ENCODE measurements around the gene FBXW12.

- TF ChIP-seq MAX (CRISPR knock-in tag; IDR thresholded peaks at IDR 0.05) (no peak), ZNF317 (CRISPR knock-in tag; IDR thresholded peaks at IDR 0.05; ENCODE audit: borderline replicate concordance, low read depth) (no peak), TCF7 (CRISPR knock-in tag; IDR thresholded peaks at IDR 0.05; ENCODE audit: low read depth) (no peak), PREB (CRISPR knock-in tag; IDR thresholded peaks at IDR 0.05; ENCODE audit: borderline replicate concordance) (no peak), CREM (CRISPR knock-in tag; IDR thresholded peaks at IDR 0.05) (no peak), FOXK1 (CRISPR knock-in tag; IDR thresholded peaks at IDR 0.05) (no peak), ATF2 (CRISPR knock-in tag; IDR thresholded peaks at IDR 0.05; ENCODE audit: borderline replicate concordance, low read depth) (no peak), HMGA2 (CRISPR knock-in tag; IDR thresholded peaks at IDR 0.05) (no peak), RORB (CRISPR knock-in tag; IDR thresholded peaks at IDR 0.05) (no peak)
- TF ChIP-seq, protein P1, sequence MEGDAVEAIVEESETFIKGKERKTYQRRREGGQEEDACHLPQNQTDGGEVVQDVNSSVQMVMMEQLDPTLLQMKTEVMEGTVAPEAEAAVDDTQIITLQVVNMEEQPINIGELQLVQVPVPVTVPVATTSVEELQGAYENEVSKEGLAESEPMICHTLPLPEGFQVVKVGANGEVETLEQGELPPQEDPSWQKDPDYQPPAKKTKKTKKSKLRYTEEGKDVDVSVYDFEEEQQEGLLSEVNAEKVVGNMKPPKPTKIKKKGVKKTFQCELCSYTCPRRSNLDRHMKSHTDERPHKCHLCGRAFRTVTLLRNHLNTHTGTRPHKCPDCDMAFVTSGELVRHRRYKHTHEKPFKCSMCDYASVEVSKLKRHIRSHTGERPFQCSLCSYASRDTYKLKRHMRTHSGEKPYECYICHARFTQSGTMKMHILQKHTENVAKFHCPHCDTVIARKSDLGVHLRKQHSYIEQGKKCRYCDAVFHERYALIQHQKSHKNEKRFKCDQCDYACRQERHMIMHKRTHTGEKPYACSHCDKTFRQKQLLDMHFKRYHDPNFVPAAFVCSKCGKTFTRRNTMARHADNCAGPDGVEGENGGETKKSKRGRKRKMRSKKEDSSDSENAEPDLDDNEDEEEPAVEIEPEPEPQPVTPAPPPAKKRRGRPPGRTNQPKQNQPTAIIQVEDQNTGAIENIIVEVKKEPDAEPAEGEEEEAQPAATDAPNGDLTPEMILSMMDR (IDR thresholded peaks at IDR 0.05) = no peak
- TF ChIP-seq, protein P2, sequence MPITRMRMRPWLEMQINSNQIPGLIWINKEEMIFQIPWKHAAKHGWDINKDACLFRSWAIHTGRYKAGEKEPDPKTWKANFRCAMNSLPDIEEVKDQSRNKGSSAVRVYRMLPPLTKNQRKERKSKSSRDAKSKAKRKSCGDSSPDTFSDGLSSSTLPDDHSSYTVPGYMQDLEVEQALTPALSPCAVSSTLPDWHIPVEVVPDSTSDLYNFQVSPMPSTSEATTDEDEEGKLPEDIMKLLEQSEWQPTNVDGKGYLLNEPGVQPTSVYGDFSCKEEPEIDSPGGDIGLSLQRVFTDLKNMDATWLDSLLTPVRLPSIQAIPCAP (CRISPR knock-in tag; IDR thresholded peaks at IDR 0.05) = no peak
Measured at GRCh38 chr3:48433472-48434118, 61.6 kb downstream of the FBXW12 start.
